Measurements from ENCODE around the gene WDR72.
"Not testable (repeated sequence)": the region's sequence is repeated elsewhere in the genome, so short reads cannot be mapped to it uniquely, and the experiment has no call there.

Gene WDR72

DNA sequence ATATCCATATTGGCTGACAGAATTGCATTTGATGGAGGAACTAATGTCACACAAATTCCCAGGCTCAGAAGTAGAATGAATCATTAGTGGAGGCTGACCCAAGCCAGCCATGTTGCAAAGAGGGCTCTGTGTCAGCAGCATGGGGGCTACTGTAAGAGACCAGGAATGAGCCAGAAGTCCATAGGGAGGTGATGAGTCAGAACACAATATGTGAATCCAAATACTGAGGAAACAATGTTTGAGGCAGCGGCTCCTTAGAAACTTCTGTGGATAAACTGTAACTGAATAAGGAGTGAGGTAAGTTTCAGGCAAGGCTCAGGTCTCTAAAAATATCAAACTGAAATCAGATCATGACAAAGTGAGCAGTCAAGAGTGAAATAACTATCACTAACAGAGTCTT lies 170.7 kb downstream of the WDR72 start:
- DNase-seq: no peak

DNA sequence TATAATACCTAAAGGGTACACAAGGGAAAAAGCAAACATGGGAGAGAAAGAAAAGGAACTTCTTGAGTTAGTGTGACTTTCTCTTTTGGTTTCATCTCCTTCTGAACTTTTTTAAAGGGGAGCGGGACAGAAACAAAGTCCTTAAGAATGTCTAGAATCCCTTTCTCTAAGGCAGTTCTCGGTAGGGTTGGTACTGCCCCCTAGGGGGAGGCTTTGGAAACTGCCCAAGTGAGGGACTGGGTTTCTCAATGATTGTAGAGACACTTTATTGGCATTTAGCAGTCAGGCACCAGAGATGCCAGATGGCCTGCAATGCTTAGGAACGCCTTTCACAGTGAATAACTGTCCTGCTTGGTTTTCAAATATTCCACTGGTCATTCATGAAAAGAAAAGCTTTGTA lies 172.7 kb downstream of the WDR72 start:
- peak; percentile 56 for DNase-seq

DNA sequence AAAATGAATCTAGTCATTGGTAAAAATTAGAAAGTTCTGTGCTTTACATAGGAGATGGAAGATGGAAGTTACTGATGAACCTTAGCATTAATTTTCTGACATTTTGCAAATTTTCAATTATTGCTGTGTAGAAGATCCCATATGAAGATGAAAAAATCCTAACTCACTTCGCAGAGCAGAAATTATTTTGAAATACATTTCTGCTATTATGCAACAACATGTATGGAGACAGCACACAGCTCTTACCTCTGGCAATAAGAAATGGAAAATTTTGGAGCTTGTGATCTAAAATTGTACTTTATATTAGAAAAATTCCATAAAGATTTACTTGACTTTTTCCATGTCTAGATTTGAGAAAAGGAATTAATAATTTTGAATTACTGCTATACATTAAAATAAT lies 177.9 kb downstream of the WDR72 start:
- DNase-seq: no peak

DNA sequence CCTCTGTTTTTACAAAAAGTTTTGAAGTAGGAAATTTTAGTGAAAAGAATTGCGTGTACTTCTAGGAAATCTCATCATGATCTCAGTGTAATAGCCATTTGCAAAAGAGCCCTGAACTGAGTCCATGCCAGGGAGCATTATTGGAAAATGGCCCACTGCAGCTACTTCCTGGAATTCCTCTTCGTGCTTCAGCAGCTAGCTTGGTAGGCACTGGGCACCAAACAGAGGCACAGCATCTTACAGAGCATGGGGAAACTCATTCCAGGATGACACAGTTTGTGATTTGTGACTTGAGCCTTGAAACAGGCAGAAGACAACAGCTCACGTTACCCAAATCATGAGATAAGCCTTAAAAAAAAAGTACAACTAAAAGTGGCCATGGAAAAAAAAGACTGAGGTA lies 179.1 kb downstream of the WDR72 start:
- DNase-seq: no peak

DNA sequence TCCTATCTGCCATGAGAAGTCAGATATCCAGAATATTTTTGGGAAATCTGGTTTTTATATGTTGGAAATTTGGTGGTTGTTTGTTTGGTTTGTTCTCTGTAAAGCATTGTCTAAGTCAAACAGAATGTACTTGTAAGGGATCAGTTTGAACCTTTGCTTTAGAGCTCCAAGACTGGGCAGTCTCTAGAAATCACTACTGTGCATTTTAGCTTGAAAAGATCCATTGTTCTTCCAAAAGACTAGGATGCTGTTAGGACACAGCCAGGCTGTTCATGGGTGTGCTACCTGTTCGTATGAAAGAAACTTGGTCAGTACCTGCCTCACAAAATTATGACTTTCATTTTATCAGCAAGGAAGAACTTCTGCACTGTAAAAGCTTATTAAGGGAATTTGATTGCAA lies 182.6 kb downstream of the WDR72 start:
- DNase-seq: no peak

DNA sequence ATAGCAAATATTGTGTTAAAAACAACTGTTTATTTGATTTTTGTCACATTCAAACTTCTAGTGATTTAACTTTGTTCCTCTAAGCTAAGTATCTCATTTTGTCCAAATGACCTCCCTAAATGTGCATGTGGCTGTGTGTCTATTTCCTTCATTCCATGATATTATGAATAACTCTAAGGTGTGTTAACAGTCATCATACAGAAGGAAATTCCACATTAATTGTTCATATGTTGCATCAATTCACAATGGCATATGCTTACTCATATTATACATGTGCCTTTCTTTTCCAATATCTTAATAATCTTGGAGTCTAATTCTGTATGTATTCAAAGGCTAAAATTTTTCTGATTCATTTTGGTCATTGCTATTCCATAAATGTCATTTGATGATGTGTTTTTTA lies 186.4 kb downstream of the WDR72 start:
- no peak for DNase-seq

DNA sequence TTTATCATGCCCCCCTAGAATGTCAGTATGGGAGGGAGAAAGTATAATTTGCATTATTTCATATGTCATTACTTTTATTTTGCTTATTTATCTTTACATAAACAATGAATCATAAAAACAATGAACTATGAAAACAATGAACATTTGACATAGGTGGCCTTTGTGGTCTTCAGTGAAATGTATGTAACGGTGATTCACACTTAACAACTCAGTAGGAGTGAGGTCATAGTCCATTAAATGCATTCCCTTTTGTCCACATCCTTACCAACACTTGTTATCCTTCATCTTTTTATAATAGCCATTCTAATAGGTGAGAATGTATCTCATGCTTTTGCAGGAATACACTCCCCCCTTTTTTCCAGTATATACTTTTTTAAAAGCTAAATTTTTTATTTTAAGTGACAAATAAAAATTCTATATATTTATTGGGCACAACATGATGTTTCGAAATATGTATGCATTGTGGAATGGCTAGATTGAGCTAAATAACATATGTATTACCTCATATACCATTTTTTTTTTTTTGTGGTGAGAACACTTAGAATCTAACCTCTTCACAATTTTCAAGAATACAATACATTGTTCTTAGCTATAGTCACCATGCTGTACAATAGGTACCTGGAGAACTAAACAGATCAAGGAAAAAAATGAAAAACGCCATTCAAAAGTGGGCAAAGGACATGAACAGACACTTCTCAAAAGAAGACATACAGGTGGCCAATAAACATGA lies 189.5 kb downstream of the WDR72 start:
- DNase-seq: no peak

DNA sequence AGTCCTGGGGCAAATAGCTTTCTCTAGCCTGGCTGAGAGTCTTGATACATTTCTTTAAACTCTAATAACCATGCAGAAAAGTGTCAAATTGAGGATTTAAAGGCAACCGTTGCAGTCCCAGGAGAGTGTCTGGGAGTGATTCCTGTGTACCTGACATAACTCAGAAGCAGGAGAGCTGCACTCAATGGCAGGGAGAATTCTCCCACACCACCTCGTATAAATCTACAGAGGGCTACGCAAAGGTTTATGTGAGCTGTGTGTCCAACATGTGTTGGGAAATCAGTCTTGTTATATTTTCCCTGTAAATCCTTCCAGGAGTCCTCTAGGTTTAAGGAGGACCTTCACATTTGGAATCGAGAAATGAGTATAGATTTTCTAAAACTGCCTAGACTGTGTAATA lies 192.6 kb downstream of the WDR72 start:
- DNase-seq: no peak

DNA sequence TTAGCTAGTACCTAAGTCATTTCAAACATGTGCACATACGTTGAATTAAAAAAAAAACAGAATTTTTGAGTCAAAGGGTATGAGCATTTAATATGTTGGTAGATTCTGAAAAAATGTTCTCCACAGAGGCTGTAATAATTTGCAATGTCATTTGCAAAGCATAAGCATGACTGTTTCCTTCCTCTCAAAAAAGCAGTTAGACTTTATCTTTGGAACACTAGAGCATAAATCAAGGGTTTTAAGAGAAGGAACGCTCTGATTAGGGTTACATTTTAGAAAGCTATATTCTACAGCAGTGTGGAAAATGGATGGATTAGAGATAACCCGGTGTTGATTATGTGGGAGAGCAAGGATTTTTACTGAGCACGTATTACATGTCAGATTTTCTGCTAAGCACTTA lies 193.7 kb downstream of the WDR72 start:
- DNase-seq: no peak

DNA sequence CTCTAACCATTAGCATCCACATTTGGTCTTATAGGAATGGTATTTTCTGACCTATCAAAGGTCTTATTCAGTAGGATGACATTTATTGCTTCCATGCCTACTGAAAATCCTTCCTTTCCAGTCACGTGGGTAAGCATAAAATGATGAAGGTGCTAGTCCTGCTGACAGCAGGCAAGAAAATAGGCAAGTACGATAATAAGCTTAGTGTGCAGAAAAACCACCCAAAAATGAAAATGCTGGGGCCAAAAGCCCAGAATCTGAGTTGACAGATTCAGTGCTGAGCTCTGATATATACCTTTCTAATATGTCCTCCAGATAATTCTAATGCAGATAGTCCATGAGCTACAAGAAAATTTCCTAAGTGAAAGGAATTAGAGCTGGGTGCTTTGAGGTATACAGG lies 194.8 kb downstream of the WDR72 start:
- DNase-seq: no peak

DNA sequence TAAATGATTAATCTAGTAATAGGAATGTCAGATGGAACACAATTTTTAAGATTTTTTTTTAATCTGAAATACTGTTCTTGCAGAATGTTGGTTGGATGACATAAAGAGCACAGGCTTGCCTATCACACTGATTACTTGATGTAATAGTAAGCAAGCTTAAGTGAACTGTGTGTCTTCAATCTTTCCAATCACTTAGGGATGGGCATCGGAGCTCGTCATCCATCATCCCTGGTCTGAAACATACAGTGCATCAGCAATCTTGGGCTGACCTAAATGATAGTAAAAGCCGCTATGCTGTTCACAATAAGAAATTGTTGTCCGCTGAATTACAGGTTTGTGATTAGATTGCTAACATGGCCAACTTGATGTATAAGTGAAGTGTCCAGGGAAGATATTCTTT lies 195.8 kb downstream of the WDR72 start:
- DNase-seq: no peak

DNA sequence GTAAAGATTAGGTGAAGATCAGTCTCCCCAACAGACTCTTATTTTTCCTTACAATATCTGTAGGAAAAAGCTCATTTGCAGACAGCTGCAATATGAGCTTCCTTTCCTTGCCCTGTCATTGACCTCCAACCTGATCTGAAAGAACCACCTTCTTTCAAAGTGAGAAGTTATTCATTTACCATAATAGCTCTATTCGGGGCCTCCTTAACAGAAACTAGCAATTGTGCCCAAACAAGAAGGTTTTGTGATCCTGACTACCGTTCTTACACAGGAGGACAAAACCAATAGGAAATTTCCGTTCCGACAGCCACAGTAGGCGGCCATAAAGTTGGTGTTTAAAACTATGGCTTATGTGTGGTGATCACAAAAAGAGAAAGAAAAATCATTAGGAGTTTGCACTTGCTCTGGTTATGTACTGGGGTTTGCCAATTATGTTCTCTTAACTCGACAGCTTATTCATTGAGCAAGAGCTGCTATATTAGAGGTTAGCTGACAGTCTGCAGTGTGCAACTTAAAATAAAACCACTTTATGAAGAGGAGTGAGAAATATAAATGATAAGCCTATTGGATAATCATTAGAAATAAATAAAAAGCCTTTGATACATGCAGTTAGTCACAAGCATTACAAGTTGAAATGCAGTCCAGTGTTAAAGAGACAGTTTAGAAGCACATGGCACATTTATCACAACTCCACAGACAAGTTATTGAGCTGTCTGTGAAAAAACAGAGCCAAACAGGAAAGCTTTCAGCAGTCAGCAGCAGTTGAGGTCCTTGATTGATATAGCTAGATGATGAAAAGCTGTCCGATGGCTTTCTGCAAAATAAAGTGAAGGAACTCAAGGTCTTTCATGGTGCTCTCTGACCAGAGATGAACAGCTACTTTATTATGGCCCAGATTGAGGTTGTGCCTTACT lies 199.8 kb downstream of the WDR72 start:
- DNase-seq: no peak

DNA sequence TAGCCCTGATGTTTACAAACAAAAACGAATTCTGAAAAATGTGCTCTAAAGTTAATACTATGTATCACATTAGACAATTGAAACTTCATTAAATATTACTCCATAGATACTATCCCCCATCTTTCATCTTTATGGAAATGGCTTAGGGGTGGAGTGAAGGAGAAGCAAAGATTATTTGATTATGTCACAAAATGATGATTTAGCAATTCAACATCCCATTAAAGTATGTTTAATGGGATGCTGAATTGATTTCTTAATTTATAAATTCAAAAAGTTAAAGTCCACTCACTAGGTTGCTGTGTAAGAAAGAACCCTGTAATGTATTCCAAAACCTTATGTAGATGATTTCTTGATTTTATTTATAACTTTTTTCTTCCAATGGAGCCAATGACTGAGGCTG lies 201.1 kb downstream of the WDR72 start:
- DNase-seq: no peak

DNA sequence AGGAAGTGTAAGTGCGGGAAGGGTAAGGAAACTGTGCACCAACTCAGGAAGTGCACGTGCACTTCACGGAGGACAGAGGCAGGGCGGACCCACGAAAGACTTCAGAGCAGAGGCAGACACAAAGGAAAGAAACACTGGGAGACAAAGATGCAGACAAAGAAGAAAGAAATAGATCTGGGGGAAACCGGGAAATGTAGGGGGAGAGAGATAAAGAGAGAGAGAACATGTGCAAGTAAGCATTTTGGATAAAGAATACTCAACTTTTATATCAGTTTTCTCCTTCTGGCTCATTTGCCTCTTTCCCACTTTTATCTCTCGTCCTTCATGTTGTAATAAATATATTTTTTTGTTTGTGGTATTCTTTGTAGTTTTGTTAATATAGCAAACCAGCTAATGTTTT lies 204.2 kb downstream of the WDR72 start:
- no peak for DNase-seq

DNA sequence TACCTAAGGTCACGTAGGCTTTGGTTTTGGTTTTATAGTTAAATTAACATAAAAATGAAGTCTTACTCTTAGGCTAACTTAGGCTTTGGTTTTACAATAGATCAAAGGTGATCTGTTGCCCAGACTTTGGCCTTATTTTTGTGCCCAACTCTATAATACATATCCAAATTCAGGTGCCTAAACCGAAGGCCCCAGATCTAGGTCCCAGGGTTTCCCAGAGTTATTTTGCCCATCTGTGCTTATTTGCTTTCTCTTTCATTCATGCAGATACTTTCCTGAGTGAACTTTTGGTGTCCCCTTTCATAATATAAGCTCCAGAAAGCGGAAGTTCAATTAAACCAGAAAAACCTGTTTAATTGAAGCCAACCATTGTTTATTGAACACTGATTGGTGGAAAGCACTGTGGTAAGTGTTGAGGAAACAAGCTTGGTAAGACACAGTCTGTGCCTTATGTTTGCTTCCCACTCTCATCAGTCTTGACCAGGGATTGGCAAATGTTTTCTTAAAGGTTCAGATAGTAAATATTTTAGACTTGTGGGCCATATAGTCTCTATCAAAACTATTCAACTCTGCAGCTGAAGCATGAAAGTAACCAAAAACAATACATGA lies 209.7 kb downstream of the WDR72 start:
- DNase-seq: no peak

DNA sequence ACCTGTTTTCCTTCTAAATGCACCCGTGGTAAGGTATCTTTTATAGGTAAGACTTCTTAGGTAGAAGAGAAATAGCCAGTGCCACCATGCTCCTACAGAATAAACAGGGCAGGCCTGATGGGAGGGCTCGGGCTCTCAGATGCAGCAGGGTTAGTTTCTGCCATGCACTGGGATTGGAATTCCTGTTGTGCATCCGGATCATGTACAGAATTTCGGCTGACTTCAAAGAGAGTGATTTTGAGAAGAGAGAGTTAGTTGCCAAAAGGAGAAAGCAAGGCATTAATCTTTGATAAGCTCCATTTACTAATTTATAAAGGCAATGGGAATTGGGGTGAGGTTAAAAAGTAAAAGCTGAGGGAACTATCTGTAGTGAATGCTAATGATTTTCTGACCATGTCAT lies 211.2 kb downstream of the WDR72 start:
- no peak for DNase-seq

DNA sequence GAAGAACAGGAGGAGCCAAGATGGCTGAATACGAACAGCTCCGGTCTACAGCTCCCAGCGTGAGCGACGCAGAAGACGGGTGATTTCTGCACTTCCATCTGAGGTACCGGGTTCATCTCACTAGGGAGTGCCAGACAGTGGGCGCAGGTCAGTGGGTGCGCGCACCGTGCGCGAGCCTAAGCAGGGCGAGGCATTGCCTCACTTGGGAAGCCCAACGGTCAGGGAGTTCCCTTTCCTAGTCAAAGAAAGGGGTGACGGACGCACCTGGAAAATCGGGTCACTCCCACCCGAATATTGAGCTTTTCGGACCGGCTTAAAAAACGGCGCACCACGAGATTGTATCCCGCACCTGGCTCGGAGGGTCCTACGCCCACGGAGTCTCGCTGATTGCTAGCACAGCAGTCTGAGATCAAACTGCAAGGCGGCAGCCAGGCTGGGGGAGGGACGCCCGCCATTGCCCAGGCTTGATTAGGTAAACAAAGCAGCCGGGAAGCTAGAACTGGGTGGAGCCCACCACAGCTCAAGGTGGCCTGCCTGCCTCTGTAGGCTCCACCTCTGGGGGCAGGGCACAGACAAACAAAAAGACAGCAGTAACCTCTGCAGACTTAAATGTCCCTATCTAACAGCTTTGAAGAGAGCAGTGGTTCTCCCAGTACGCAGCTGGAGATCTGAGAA lies 218.7 kb downstream of the WDR72 start:
- not testable (repeated sequence) for DNase-seq

DNA sequence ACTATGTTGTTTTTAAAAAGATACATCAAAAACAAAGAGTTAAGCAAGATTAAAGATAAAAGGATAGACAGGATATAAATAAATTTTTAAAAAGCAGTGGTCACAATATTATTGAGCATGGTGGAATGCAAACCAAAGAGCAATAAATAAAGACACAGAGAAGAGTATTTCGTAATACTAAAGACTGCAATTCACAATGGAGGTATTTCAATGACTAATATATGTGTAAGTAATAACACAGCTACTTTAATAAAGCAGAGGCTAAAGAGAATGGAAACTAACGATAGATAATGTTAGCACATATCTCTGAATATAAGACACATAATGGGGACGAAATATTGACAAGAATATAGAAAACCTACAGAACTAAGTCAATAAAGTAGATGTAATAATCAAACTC lies 219.6 kb downstream of the WDR72 start:
- no peak for DNase-seq

DNA sequence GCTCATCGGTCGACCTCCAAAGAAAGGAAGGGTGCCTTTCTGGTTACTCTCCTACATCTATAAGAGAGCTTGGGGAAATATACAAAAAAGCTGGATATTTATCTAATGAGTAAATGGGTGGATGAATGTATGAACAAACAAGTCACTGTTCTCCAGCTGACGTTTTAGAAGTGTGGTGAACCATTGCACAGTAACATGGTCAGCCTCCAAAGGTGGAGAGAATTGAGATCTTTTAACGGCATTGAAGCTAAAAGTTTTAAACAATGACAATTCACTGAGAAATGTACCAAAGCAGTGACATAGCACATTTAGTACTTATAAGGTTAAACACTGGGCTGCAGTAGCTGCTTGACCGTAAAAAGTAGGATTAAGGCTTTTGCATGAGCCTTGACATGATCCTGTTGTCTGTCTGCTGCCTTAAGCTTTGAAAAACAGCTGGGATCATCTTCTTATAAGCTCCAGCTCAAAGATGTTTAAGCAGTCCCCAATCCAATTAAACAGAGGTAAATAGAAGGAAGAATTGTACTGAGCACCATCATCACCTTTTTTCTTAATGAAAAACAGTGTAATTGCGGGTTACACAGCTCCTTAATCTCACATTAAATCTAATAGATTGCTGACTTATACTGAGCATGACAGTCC lies 222.9 kb downstream of the WDR72 start:
- DNase-seq: no peak

DNA sequence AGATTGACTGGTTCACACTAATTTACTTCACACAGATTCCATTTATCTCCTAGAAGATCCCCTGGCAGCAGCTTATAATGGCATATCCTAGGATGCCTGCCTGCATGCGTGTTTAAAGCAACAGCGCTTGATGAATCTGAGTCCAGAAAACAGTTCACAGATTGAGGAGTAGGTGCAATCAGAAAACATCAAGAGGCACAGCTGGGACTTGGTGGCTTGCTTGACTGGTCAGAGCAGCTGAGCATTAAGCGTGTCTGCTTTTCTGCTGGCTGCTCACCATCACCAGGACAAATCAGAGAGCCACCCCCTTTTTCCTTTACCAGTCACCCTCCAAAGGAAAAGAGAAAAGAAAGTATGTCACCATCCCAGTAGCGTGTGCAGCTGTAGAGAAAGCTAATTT lies 223.6 kb downstream of the WDR72 start:
- no peak for DNase-seq

DNA sequence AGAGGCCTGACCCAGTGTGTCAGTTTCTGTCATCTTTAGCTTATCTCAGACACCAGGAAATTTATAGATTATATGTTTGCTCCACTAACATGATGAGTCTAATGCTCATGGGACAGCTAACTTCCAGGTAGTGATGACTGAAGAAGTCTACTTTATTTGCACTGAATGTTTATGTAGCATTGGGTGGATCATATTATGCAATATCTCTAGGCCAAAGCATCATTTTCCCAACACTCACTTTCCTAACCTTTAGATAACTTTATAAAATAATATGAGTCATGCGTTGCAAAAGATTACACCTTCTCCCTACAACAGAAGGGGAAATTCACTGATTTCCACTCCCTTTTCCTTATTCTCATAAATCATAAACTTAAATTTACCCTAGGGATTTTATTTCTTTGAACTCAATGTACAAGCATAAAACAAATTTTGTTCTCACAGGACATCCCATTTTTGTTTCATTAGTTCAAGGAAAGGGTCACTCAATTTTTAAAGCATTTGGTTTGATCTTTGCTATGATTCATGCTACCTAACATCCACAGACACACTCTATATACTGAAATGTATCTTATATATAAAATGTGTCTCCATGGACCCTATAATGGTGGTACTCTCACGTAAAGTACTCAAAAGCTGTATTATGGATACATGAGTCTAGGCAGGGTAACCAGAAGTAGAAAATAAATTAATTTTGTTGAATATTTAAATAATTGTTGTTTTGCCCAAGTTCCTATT lies 225.2 kb downstream of the WDR72 start:
- no peak for DNase-seq

DNA sequence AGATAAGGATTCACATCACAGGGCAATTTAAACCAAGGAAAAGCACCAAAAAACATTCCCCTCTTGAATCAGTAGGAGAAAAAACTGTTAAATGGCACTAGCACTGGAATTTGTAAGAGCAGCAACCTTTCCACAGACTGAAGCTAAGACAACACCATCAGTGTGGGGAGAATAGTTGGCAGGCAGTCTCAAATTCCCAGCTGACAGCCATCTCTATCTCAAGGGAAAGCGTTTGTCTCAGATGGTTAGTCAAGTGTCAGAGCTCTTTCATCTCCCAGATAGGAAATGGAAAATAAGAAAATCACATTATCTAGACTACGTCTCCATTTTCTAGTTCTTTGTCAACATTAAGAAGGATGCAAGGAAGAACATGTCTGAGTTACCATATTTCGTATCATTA lies 228.7 kb downstream of the WDR72 start:
- DNase-seq: no peak
